Measurements from ENCODE around the gene RSPH6A.

DNA sequence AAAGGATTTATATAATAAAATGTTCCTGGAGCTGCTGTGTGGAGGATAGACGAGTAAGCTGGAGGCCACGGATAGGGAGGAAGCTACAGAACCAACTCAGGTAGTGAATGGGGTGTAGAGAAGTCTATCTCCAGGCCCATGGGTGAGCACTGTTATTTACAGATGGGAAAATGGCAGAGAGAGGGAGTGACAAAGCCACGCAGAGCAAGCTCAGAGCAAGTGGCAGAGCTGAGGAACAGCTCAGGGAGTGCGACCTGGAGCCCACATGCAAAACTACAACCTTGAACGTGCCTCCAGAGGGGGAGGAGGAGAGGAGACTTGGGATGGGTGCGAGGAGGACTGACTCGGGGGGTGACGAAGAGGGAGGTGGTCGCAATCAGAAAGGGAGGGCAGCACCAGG is 13.4 kb upstream of the RSPH6A start:
- TF ChIP-seq, protein P1, sequence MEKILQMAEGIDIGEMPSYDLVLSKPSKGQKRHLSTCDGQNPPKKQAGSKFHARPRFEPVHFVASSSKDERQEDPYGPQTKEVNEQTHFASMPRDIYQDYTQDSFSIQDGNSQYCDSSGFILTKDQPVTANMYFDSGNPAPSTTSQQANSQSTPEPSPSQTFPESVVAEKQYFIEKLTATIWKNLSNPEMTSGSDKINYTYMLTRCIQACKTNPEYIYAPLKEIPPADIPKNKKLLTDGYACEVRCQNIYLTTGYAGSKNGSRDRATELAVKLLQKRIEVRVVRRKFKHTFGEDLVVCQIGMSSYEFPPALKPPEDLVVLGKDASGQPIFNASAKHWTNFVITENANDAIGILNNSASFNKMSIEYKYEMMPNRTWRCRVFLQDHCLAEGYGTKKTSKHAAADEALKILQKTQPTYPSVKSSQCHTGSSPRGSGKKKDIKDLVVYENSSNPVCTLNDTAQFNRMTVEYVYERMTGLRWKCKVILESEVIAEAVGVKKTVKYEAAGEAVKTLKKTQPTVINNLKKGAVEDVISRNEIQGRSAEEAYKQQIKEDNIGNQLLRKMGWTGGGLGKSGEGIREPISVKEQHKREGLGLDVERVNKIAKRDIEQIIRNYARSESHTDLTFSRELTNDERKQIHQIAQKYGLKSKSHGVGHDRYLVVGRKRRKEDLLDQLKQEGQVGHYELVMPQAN (conservative IDR thresholded peaks at IDR 0.05), result no peak
- TF ChIP-seq POLR2A (IDR thresholded peaks at IDR 0.05; ENCODE audit: low read depth, low read length) (no peak; the same call in 1 of the 2 replicates), POLR2AphosphoS5 (IDR thresholded peaks at IDR 0.05; ENCODE audit: low read length) (no peak), CEBPB (IDR thresholded peaks at IDR 0.05; ENCODE audit: borderline replicate concordance in 1 of 2, low read depth in 2 of 2, low read length in 2 of 2) (no peak), HDAC2 (IDR thresholded peaks at IDR 0.05) (no peak), NFYB (IDR thresholded peaks at IDR 0.05; ENCODE audit: insufficient read depth, low read depth, low read length) (no peak), TCF7 (IDR thresholded peaks at IDR 0.05; ENCODE audit: borderline replicate concordance) (no peak), EZH2 (IDR thresholded peaks at IDR 0.05; ENCODE audit: borderline replicate concordance, control insufficient read depth, low read depth, low read length) (no peak), ZBED1 (IDR thresholded peaks at IDR 0.05; ENCODE audit: borderline replicate concordance) (no peak)
- TF ChIP-seq, protein P2, sequence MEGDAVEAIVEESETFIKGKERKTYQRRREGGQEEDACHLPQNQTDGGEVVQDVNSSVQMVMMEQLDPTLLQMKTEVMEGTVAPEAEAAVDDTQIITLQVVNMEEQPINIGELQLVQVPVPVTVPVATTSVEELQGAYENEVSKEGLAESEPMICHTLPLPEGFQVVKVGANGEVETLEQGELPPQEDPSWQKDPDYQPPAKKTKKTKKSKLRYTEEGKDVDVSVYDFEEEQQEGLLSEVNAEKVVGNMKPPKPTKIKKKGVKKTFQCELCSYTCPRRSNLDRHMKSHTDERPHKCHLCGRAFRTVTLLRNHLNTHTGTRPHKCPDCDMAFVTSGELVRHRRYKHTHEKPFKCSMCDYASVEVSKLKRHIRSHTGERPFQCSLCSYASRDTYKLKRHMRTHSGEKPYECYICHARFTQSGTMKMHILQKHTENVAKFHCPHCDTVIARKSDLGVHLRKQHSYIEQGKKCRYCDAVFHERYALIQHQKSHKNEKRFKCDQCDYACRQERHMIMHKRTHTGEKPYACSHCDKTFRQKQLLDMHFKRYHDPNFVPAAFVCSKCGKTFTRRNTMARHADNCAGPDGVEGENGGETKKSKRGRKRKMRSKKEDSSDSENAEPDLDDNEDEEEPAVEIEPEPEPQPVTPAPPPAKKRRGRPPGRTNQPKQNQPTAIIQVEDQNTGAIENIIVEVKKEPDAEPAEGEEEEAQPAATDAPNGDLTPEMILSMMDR (IDR thresholded peaks at IDR 0.05 in 2 of 3, conservative IDR thresholded peaks at IDR 0.05 in 1 of 3; ENCODE audit: control insufficient read depth in 2 of 3, extremely low read depth in 1 of 3, insufficient read depth in 1 of 3, low read depth in 3 of 3, low read length in 3 of 3), result no peak
- TF ChIP-seq, protein P3, sequence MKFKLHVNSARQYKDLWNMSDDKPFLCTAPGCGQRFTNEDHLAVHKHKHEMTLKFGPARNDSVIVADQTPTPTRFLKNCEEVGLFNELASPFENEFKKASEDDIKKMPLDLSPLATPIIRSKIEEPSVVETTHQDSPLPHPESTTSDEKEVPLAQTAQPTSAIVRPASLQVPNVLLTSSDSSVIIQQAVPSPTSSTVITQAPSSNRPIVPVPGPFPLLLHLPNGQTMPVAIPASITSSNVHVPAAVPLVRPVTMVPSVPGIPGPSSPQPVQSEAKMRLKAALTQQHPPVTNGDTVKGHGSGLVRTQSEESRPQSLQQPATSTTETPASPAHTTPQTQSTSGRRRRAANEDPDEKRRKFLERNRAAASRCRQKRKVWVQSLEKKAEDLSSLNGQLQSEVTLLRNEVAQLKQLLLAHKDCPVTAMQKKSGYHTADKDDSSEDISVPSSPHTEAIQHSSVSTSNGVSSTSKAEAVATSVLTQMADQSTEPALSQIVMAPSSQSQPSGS (IDR thresholded peaks at IDR 0.05; ENCODE audit: low read length), result no peak
- TF ChIP-seq, protein P4, sequence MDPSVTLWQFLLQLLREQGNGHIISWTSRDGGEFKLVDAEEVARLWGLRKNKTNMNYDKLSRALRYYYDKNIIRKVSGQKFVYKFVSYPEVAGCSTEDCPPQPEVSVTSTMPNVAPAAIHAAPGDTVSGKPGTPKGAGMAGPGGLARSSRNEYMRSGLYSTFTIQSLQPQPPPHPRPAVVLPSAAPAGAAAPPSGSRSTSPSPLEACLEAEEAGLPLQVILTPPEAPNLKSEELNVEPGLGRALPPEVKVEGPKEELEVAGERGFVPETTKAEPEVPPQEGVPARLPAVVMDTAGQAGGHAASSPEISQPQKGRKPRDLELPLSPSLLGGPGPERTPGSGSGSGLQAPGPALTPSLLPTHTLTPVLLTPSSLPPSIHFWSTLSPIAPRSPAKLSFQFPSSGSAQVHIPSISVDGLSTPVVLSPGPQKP (IDR thresholded peaks at IDR 0.05; ENCODE audit: low read depth, low read length), result no peak
